Suprapubic skin (tissue), 4 donors: Measurements from ENCODE around the gene IFT74. TPM values are rescaled to one million over a fixed set of nuclear protein-coding genes. Genes with fewer than 3 reads are reported as not detected.

ENCODE experiments used
- DNase-seq, 2 donors: peaks; one replicate each; pipeline ENCODE4 v3.0.0-alpha.2; 2019; ENCODE audit warnings: low spot score in 2 of 2
- H3K27ac ChIP-seq: fragments of 200-600 bp; sonication (generic); one replicate; pipeline ENCODE4 v1.5.1; 2019
- H3K27me3 ChIP-seq: fragments of 200-600 bp; sonication (generic); one replicate; pipeline ENCODE4 v1.5.1; 2019
- H3K36me3 ChIP-seq: fragments of 200-600 bp; sonication (generic); one replicate; pipeline ENCODE4 v1.5.1; 2019
- H3K4me1 ChIP-seq: fragments of 200-600 bp; sonication (generic); one replicate; pipeline ENCODE4 v1.5.1; 2019
- H3K4me3 ChIP-seq: fragments of 200-600 bp; sonication (generic); one replicate; pipeline ENCODE4 v1.5.1; 2019; ENCODE audit warnings: mild to moderate bottlenecking
- H3K9me3 ChIP-seq: fragments of 200-600 bp; sonication (generic); one replicate; pipeline ENCODE4 v1.5.1; 2019
- CTCF ChIP-seq, 2 donors: fragments of 200-600 bp in 1 of 2; fragments of 450-650 bp in 1 of 2; sonication (generic) in 1 of 2; IDR thresholded peaks; one replicate each; pipeline ENCODE4 v1.5.1; 2016 to 2019; ENCODE audit warnings: antibody characterized with exemption in 2 of 2, mild to moderate bottlenecking in 1 of 2, moderate library complexity in 1 of 2
- EP300 ChIP-seq: sonication (generic); formaldehyde crosslinking; IDR thresholded peaks from one replicate; pipeline ENCODE4 v1.6.1; 2017; ENCODE audit warnings: antibody characterized with exemption
- POLR2A ChIP-seq, 2 donors: fragments of 450-650 bp; IDR thresholded peaks; one replicate each; pipeline ENCODE4 v1.6.1; 2017; ENCODE audit warnings: antibody characterized with exemption in 2 of 2, mild to moderate bottlenecking in 2 of 2, moderate library complexity in 2 of 2
- POLR2AphosphoS5 ChIP-seq, 3 donors: sonication (generic); formaldehyde crosslinking; IDR thresholded peaks; one replicate each; pipeline ENCODE4 v1.6.1; 2017; ENCODE audit warnings: antibody characterized with exemption in 3 of 3
- WGBS: methylation state at CpG from one replicate; pipeline ENCODE4 v1.1.5; 2018; 5-methylcytosine and 5-hydroxymethylcytosine counted together
- total RNA-seq, 4 donors: library from RNA; depleted of rRNA; stranded (reverse); fragments of >200 nt; gene quantifications; one replicate each; pipeline ENCODE4 v1.1.0, GENCODE V29; 2016

Gene IFT74
- total RNA-seq, 4 donors from 2014 or later = 8.2 to 19.4 (median 11.1) TPM

- H3K36me3 ChIP-seq = no peaks in the 10 kb centered on the region
- under 1% methylated on average over 21 of the region's 76 CpGs for WGBS
- H3K27ac ChIP-seq = peak within 1 kb of the TSS; percentile 98
- peak within 1 kb of the TSS; percentile 98 for H3K4me3 ChIP-seq
- H3K27me3 ChIP-seq = no peaks in the 10 kb centered on the region
- TF ChIP-seq POLR2AphosphoS5 (IDR thresholded peaks at IDR 0.05) (peak in 2 of 3 donors; percentile 56 to 68), CTCF (IDR thresholded peaks at IDR 0.05) (no peak), POLR2A (IDR thresholded peaks at IDR 0.05) (no peak), EP300 (no peak)
- DNase-seq = peak; percentile 93 to 94
- no peaks in the 10 kb centered on the region for H3K9me3 ChIP-seq
- H3K4me1 ChIP-seq = peaks cover 30% of the 10 kb centered on the region
These were observed 9.2 kb upstream of the IFT74 start, which contains the start of gene PLAA for GRCh38 chr9:26946753-26947727. PLAA (minus strand) TSS chr9:26947242; CDS start chr9:26947045, 197 bp downstream.

- Histone ChIP-seq H3K4me3 (peak overlapping the region; percentile 98), H3K36me3 (no peaks in the 10 kb centered on the region), H3K27ac (peak overlapping the region; percentile 98), H3K4me1 (peaks cover 30% of the 10 kb centered on the region), H3K9me3 (no peaks in the 10 kb centered on the region), H3K27me3 (no peaks in the 10 kb centered on the region)
- DNase-seq = no peak
- TF ChIP-seq POLR2A (IDR thresholded peaks at IDR 0.05) (no peak), POLR2AphosphoS5 (IDR thresholded peaks at IDR 0.05) (no peak), EP300 (no peak), CTCF (IDR thresholded peaks at IDR 0.05) (no peak)
- WGBS = 2% methylated on average over 9 of the region's 9 CpGs
These were observed 8.5 kb upstream of the IFT74 start for GRCh38 chr9:26947736-26948135.

GRCh38 chr9:26949637-26950069 lies 6.6 kb upstream of the IFT74 start:
- Histone ChIP-seq H3K27ac (no peak overlapping the region), H3K4me3 (no peak overlapping the region), H3K27me3 (no peaks in the 10 kb centered on the region), H3K36me3 (no peaks in the 10 kb centered on the region), H3K4me1 (peaks cover 22% of the 10 kb centered on the region), H3K9me3 (no peaks in the 10 kb centered on the region)
- DNase-seq = no peak
- TF ChIP-seq POLR2A (IDR thresholded peaks at IDR 0.05) (no peak), EP300 (no peak), POLR2AphosphoS5 (IDR thresholded peaks at IDR 0.05) (no peak)
- WGBS = 79% methylated on average over 6 of the region's 6 CpGs

GRCh38 chr9:26950521-26950920 lies 5.7 kb upstream of the IFT74 start:
- H3K27ac ChIP-seq = no peak overlapping the region
- no peak for DNase-seq
- no peaks in the 10 kb centered on the region for H3K27me3 ChIP-seq
- H3K9me3 ChIP-seq = no peaks in the 10 kb centered on the region
- no peak overlapping the region for H3K4me3 ChIP-seq
- no peaks in the 10 kb centered on the region for H3K36me3 ChIP-seq
- WGBS = 82% methylated on average over 1 of the region's 1 CpG
- TF ChIP-seq CTCF (IDR thresholded peaks at IDR 0.05) (no peak), EP300 (no peak), POLR2A (IDR thresholded peaks at IDR 0.05) (no peak), POLR2AphosphoS5 (IDR thresholded peaks at IDR 0.05) (no peak)
- H3K4me1 ChIP-seq = peaks cover 24% of the 10 kb centered on the region

- WGBS = 61% methylated on average over 3 of the region's 3 CpGs
These were observed 4.4 kb upstream of the IFT74 start for GRCh38 chr9:26951794-26952193.

More at GRCh38 chr9:26951794-26952193, 4.4 kb upstream of the IFT74 start:
- Histone ChIP-seq H3K4me1 (peaks cover 21% of the 10 kb centered on the region), H3K9me3 (no peaks in the 10 kb centered on the region), H3K4me3 (no peak overlapping the region), H3K27ac (no peak overlapping the region), H3K27me3 (no peaks in the 10 kb centered on the region), H3K36me3 (no peaks in the 10 kb centered on the region)
- TF ChIP-seq EP300 = no peak
- no peak for TF ChIP-seq CTCF (IDR thresholded peaks at IDR 0.05)
- no peak for TF ChIP-seq POLR2A (IDR thresholded peaks at IDR 0.05)
- TF ChIP-seq POLR2AphosphoS5 (IDR thresholded peaks at IDR 0.05) = no peak
- no peak for DNase-seq
